Coronary artery (tissue), 2 donors: ENCODE measurements around the gene CCDC194.
A peak's percentile ranks its signal among the peaks of the same experiment; 100 is the strongest.

Experiments
- DNase-seq: peaks from one replicate; pipeline ENCODE4 v3.0.0-alpha.2; 2017; ENCODE audit warnings: low spot score
- H3K27ac ChIP-seq, 2 donors: fragments of 200-600 bp; sonication (generic); one replicate each; pipeline ENCODE4 v1.5.1; 2016 to 2019
- H3K4me3 ChIP-seq: fragments of 200-600 bp; sonication (generic); 2 replicates; pipeline ENCODE4 v1.5.1; 2016; ENCODE audit warnings: mild to moderate bottlenecking, moderate library complexity
- CTCF ChIP-seq: fragments of 200-600 bp; sonication (generic); IDR thresholded peaks from one replicate; pipeline ENCODE4 v1.5.1; 2019; ENCODE audit warnings: antibody characterized with exemption

CCDC194 gene

GRCh38 chr19:17393914-17394313, at the start of gene CCDC194:
TSS of gene CCDC194 (minus strand) at chr19:17394196. CDS start at chr19:17394158, 38 bp downstream.
- H3K4me3 ChIP-seq = no peak within 1 kb of the TSS
- no peak for TF ChIP-seq CTCF
- H3K27ac ChIP-seq = no peak within 1 kb of the TSS
- DNase-seq = no peak

GRCh38 chr19:17441241-17442021, 47.4 kb upstream of the CCDC194 start:
- no peak overlapping the region for H3K4me3 ChIP-seq
- no peak for DNase-seq
- H3K27ac ChIP-seq = peak overlapping the region in 1 of 2 donors; percentile 45
- TF ChIP-seq CTCF = no peak

- Histone ChIP-seq H3K27ac (no peak overlapping the region), H3K4me3 (no peak overlapping the region)
- DNase-seq = no peak
- TF ChIP-seq CTCF = no peak
Observed at GRCh38 chr19:17436874-17437267, 42.9 kb upstream of the CCDC194 start.

GRCh38 chr19:17436094-17436873, 42.3 kb upstream of the CCDC194 start:
- Histone ChIP-seq H3K4me3 (no peak overlapping the region), H3K27ac (no peak overlapping the region)
- TF ChIP-seq CTCF = no peak
- DNase-seq = no peak

- no peak for TF ChIP-seq CTCF
- H3K27ac ChIP-seq = no peak overlapping the region
- H3K4me3 ChIP-seq = no peak overlapping the region
- DNase-seq = no peak
Observed at GRCh38 chr19:17435218-17435617, 41.2 kb upstream of the CCDC194 start.

GRCh38 chr19:17431417-17431816, 37.4 kb upstream of the CCDC194 start:
- H3K27ac ChIP-seq = no peak overlapping the region
- DNase-seq = no peak
- TF ChIP-seq CTCF = no peak
- no peak overlapping the region for H3K4me3 ChIP-seq
